HG03469 (cell line): ENCODE measurements around the gene NDUFA1.
"Not testable (repeated sequence)": the region's sequence is repeated elsewhere in the genome, so short reads cannot be mapped to it uniquely, and the experiment has no call there.

Source experiments
- ATAC-seq: cut with Tn5 transposase; IDR thresholded peaks from one replicate; pipeline ENCODE4 v1.9.1; 2021; ENCODE audit warnings: mild to moderate bottlenecking, moderate library complexity, moderate number of reproducible peaks; ENCODE audit not compliant: unreplicated experiment

NDUFA1 gene

GRCh38 chrX:119899125-119899524 is 27.5 kb downstream of the NDUFA1 start:
- no peak for ATAC-seq

- ATAC-seq: no peak
Observed at GRCh38 chrX:119900976-119901375, 29.3 kb downstream of the NDUFA1 start.

- ATAC-seq: no peak
Observed at GRCh38 chrX:119916310-119916709, 44.7 kb downstream of the NDUFA1 start.

GRCh38 chrX:119917877-119918276 is 46.2 kb downstream of the NDUFA1 start:
- no peak for ATAC-seq

GRCh38 chrX:119919835-119920585 is 48.4 kb downstream of the NDUFA1 start:
- no peak for ATAC-seq

GRCh38 chrX:119922391-119922790 is 50.8 kb downstream of the NDUFA1 start:
- ATAC-seq: not testable (repeated sequence)
